Kidney tubule cell (primary cell): ENCODE results near the gene INSYN1.
"Not testable (repeated sequence)": the region's sequence is repeated elsewhere in the genome, so short reads cannot be mapped to it uniquely, and the experiment has no call there.

Experiments
- DNase-seq: peaks from one replicate; pipeline ENCODE4 v3.0.0-alpha.2; 2018; ENCODE audit warnings: low spot score

Gene INSYN1

DNA sequence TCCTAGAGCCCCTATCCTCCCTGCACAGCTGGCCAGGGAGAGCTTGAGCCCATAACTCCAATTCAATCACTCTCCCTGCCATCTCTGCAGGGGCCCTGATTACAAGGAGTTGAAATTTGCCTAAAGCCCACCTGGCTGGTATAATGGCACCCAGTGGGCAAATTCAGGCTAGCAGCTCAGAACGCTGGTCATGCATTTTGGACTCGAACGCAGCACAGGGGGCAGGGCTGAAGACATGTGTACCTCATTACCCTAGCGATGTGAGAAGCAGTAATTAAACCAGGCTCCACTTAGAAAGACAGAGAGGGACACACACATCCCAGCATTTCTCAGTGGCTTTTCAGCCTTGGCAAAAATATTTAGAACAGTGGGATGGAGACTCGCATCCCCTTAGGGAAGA is 3.2 kb downstream of the INSYN1 start:
- no peak for DNase-seq

DNA sequence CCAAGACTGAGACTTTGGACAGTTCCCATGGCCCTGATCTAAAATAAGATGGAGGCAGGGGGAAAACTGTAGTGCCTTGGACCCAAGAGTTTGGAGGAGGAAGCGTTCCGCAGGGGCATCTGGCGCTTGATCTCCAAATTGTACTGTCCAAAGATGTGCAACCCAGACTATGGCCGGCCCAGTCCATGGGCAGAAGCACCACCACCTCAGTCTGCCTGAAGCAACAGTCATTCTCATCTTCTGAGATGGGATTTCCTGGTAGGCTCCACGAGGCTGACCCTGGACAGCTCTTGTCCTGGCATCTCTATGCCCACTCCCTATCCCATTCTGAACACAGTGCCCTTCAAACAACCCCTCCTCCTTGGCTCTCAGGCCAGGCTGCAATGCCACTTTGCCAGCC is 3.6 kb downstream of the INSYN1 start:
- DNase-seq: no peak

DNA sequence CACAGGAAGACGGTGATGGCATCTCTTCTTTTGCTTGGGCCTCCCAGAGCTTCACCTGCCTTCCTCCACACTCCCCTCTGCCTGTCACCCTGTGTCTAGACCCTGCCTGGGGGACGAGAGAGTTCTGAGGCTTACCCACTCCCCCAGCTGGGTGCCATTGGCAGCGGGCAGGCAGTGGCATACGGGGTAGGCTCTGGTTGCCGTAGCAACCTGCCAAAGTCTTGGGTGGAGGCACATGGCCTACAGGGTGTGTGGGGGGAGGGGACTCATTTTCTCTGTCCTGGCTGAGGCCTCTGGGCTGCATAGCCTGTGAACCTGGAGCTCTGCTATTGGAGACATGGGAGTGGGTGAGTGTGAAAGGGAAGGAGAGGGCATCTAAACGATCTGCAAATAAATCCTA is 4.4 kb downstream of the INSYN1 start:
- no peak for DNase-seq

DNA sequence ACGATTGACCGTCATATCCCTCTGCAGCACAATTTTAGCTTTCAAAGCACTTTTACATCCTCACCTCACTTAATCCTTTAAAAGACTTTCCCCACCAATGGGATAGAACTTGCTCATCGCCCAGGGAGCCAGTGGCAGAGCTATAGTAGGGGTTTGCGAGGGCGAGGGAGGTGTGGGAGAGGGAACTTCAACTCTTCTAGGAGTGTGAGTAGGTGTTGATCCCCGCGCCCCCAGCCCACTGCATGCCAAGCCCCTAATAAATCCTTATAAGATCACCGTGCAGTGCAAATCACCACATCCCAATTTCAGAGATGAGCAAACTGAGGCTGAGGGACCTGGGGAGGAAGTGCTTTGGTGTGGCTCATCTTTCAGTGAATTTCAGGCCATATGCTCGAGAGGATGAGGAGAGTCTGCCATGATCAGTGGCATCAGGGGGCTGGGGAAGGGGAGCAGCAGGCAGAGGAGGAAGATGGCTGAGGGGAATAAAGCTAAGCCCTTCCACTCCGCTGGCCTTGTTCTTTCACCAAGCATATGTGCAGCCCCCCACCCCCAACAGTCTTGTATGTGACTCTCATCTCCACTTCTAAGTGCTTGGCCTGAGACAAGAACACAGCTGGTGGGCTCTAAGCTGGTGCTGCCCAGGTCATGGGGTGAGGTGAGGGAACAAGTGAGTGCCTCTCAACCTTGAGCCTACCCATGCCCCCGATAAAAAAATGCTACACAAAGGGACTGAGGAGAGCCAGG is 5.1 kb downstream of the INSYN1 start:
- DNase-seq: no peak

DNA sequence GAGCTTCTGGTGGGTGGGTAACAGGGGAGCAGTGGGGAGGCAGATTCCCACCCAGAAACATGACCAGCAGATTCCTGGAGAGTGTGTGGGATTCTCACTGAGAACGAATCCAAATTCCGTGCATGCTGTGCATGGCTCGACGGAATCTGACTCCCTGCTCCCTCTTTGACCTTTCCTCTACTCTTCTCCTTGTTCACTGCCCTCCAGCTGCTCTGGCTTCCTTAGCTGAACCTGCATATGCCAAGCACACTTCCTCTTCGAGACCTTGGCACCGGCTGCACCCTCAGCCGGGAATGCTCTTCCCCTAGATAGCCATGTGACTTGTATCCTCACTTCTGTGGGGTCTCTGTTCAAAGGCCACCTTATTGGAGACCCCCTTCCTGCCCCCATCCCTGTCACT is 6.3 kb downstream of the INSYN1 start:
- DNase-seq: peak; percentile 49

DNA sequence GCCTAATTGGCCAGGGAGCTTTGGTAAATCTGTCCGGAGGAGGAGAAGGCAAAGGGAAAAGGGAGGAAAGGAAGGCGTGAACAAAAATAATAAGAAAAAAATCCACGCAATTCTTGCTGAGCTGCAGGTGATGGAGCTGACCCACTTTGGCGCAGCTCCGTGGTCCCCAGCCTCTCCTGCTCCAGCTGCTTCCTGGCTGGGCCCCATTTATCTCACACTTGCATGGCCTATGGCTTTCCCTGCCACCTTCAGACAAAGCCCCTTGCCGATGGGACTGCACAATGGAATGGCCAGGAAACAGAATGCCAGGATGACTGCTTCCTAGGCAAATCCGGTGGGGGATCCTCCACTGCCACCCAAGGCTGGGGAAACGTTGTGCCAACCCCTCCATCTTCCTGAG is 6.9 kb downstream of the INSYN1 start:
- no peak for DNase-seq

DNA sequence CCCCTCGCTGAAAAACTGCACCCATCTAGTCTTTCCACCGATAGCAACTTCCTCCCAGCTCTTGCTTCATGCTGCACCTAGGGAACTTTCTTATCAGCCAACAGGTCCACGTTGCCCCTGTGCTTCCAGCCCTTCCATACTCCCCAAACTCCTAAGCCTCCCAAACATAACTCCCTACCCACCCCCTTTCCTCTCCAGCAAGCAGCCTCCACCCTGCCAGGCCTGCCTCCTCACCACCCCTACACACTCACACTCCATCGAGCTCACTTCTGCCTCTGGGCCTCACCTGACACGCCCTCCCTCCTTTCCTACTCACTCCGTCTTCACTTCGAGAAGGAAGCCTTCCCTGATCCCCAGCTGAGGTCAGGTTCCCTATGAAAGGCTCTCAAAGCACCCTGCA is 8.1 kb downstream of the INSYN1 start:
- no peak for DNase-seq

DNA sequence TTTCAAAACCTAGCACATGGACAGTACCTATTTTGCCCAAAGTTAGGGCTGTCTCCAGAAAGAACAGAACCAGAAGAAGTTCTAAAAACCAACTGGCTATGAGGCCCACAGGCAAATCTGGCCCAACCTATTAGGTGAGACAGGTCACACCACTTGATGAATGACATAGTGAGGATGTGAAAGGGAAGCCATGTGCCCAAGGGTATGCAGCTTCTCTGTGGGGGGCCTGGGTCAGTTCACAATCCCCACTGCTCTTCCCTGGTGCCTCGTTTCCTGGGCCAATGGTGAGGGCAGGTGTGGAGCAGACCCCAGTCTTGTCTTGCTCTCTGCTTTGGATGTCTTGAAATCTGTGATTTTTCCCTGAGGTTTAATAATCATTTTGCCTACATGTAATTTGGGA is 8.9 kb downstream of the INSYN1 start:
- no peak for DNase-seq

DNA sequence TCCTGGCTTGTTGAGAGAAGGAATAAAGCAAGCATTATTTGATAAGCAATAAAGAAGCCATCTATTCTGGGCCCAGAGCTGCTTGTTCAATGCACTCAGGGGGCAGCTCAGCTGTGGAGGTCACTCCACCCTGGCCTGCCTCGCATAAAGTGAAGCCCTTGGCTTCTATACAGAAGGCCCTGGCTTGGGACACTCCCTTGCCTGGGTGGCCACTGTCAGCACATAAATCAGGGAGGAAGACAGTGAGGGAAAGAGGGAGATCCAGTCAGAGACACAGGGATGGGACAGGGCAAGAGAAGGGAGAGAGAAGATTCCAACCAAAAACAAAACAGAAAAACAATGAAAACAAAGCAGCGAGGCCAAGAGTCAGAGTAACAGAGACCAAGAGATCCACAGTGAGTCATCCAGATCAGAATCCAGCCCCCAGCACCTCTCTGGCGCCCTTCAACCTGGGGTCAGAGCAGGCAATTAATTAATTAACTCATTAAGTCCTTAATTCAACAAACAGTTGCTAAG is 11.8 kb downstream of the INSYN1 start:
- no peak for DNase-seq

DNA sequence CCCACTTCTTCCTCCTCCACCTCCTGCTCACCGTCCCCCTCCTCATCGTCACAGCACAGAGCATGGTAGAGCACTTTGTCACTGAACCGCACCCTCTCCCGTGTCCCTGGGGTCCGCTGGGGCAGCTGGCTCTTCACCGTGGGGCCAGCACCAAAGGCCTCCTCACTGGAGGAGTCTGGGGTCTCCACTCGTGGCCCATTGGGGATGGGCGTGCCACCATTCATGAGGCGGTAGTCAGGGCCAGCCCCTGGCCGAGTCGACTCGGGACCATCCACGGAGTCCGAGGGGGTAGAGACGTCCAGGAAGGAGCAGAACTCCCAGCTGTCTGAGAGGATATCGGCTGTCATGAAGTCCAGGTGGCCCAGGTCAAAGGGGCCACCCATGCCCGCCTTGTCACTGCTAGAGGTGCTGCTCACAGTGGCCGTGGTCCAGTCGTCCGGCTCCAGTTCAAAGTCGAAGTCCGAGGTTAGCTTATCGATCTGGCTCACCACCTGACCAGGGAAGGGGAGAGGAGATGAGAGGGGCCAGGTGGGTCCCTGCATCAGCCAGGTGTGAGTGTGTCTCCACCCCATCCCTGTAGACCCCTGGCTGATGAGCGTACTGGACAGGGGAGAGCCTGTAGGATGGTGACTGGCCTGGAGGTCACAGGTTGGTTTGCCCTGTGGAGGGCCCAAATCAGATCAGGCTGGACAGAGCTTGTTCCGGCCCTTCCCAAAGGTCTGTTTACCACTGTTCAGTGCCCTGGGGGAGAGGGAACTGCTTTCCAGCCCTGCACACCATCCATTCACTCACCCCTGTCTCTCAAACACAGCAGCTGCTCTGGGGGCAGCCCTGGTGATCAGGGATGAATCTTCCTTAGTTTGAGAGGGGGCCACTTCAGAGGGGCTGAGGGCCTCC is 12.8 kb downstream of the INSYN1 start:
- no peak for DNase-seq

DNA sequence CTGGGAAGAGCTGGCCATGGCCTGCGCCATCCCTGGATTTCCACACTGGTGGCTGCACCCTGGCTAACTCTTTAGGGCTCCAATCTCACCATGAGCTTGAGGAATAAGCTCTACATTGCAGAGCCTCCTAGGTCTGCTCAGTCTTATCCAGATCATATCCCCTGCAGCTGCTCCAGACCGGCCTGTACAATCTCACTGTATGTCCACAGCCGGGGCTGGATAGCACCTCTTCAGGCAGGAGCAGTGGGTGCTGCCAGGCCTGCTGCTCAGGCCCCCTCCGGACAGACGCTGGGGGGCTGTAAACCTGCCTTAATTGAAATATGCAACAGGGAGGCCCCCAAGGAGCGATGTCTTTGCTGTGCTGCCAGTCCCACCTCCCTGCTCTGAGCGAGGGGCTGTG is 15.6 kb downstream of the INSYN1 start:
- DNase-seq: no peak

DNA sequence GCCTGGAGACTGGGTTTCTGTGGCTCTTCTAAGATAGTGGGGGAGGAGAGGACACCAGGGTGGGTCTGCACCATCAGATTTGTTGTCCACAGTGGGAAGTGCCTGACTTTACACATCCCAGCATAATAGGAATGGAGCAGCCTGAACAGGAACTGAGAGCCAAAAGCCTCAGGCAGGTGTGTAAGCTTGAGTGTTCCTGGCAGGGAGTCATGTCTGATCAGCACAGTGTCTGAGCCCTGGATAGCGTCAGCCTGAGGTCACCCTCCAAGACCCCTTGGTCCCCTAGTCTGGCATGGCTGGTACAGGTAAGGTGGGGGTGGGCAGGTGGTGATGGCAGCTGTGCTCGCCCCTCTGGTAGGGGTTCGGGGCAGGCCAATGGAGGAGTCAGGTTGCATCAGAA is 20.2 kb downstream of the INSYN1 start:
- DNase-seq: no peak

DNA sequence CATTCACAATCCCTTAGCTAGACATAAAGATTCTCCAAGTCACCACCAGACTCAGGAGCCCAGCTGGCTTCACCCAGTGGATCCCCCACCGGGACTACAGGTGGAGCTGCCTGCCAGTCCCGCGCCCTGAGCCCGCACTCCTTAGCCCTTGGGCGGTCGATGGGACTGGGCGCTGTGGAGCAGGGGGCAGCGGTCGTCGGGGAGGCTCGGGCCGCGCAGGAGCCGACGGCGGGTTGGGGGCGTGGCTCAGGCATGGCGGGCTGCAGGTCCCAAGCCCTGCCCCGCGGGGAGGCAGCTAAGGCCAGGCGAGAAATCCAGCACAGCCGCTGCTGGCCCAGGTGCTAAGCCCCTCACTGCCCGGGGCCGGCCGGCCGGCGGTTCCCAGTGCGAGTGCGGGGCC is 21.1 kb downstream of the INSYN1 start:
- not testable (repeated sequence) for DNase-seq

DNA sequence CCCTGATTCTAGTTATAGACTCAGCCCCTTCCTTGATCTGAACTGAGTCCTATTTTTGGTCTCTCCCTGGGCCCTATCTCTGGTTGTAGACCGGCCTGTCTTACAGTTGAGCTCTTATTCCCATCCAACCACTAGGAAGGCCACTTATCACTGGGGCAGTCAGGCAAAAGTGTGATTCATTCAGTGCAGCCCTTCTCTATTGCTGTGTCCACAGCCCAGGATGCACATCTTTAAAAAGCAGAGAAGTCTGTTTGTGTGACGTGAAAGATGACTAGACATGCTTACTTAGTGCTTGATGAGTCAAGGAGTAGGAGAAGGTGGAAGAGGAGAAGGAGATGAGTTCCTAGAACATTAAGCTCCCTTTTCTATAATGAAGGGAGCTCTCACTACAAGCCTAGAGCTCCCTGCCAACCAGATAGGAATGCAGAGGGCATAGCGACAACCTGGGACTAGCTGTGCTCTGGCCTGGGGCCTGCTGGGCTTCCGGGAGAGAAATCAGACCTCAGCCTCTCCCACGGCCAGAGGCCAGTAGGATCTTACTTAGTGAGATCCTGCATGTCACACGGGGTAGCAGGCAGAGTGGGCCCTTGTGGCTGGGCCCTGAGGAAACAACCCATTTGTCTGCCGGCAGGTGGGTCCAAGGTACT is 25.7 kb downstream of the INSYN1 start:
- DNase-seq: peak; percentile 79

DNA sequence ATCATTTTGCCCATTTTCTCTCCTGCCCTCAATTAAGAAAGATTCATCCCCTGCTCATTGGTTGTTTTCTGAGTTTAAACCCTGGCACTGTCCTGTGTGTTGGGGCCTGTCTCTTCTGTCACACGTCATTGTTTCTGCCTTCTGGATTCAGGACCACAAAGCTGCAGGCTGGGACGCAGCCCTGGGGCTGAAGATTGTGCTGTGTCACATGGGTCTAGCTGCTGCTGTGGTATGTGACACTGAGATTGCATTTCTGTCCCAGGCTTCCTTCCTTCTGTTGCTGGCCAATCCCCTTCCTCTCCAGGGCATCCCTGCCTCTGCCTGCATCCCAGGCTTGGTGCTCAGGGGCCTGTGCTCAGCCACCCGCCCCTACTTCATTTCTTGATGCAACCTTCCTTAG is 28.9 kb downstream of the INSYN1 start:
- DNase-seq: no peak

DNA sequence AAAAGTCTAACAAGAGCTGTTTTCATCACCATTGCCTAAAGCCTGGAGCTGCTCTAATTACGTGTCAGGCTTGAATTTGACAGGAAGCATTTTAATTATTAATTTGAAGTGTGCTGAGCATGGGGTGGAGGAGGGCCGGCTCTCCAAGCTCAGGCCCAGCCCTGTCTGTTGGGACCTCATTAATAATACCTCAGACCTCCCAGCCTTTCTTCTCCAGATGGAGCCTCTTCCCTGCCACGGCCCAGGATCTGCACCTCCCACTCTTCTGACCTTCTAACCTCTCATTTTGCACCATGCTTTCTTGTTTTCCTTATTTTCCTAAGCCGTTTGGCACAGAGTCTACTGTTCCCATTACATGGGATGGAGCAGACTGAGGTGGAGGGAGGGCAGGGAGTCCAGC is 30.0 kb downstream of the INSYN1 start:
- DNase-seq: no peak

DNA sequence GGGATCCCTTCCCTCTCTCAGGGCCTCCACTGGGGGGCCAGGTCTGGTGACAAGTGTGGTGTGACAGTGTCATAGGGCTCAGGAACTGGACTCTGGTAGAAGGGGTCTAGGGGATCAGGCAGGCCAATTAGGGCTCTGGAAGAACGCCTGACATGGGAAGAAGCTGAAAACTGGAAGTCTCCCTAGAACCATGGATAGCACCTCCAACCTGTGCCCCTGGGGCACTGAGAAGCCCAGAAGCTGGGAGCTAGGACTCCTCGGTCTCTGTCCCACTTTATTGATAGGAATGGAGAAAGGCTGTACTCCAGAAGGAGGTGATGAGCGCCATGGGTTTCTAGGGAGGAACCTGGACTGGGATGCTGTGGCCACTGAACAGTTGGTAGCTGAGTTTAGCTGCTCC is 30.7 kb downstream of the INSYN1 start:
- no peak for DNase-seq

DNA sequence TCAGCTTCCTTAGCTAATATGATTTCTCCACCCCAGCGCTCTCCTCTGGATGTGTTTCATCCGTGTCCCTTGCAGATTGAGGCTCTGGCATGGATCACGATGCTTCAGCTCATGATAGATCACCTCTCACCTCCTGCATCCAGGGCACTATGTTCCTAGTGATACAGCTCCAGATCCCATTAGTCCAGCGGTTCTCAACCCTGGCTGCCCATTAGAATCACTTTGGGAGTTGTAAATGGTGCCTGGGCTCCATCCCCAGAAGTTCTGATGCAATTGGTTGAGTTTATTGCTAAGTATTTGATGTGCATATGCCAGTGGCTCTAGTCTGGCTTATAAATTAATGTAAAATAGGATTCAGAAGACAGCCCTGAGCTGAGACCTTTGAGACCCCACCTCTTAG is 34.5 kb downstream of the INSYN1 start:
- DNase-seq: no peak

DNA sequence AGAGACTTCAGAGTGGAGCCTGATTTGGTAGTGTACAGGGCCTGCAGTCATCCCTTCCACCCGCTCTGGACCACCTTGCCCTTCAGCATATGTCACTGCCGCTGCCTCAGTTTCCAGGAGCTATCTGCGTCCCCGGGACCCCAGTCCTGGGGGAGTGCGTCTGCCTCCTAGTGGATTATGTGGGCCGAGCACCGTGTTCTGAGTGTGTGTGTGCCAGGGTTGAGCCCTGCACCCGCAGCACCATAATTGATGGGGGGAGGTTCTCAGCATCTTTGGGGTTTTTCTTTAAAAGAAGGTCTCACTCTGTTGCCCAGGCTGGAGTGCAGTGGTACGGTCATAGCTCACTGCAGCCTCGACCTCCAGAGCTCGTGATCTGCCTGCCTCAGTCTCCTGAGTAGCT is 35.3 kb downstream of the INSYN1 start:
- no peak for DNase-seq

DNA sequence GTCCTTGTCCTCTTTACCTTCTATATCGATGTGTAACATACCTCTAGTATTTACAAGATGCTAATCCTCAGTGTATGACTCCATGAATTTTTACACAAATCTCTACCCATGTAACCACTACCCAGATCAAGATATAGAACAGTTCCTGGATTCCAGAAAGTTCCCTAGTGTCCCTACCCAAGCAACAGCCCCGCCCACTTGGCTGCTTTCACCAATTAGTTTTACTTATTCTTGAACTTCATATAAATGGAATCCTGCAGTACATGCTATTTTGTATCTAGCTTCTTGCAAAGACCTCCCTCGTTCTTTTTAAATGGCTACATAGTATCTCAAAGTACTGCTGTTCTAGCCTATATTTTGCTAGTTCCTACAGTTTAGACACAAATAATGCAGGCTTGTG is 35.9 kb downstream of the INSYN1 start:
- no peak for DNase-seq

DNA sequence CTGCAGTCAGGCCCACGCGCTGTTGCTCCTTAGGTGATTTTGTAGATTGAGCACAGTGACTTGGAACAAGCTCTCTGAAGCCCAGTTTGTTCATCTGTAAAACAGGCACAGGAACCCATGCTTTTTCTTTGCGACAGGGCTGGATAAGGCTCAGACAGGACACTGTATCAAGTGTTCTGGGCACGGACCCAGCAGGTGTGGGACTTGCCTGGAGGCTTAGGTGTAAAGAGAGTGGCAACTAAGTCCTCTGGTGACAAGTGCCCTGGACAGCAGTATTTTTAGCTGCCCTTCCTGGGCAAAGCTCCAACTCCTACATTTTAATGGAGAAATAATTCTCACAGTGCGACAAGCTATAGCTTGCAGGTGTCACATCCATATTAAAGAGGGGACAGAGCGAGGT is 36.7 kb downstream of the INSYN1 start:
- no peak for DNase-seq

DNA sequence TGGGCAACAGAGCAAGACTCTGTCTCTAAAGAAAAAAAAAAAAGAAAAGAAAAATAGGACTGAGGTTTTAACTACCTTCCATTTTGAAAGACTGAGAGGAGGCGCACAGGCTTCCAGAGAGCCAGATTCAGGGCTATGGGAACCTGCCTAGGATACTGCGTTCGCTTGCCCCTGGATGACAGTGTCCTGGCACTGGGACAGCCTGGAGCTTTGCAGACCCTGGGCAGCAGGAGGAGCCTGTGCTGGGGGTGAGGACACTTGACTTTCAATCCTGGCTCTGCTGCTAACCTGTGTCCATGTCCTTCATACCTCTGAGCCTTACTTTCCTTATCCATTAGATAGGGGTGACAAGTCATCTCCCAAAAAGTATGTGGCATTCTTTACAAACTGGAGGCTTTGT is 37.7 kb downstream of the INSYN1 start:
- no peak for DNase-seq
